HepG2 (cell line): ENCODE results near the gene SDC4. TPM values are rescaled to one million over a fixed set of nuclear protein-coding genes. Genes with fewer than 3 reads are reported as not detected.

Experiments
- ELF3 ChIP-seq: IDR thresholded peaks from 2 replicates; pipeline ENCODE4 v1.6.1; 2016; ENCODE audit warnings: missing genetic modification reagents, missing compliant biosample characterization
- HOXA3 ChIP-seq: sonication (generic); formaldehyde crosslinking; IDR thresholded peaks from 2 replicates; pipeline ENCODE4 v1.5.0; 2020; ENCODE audit warnings: missing genetic modification reagents
- RFX3 ChIP-seq: IDR thresholded peaks from 2 replicates; pipeline ENCODE4 v1.6.1; 2016; ENCODE audit warnings: missing biosample characterization, missing genetic modification reagents
- SOX6 ChIP-seq, 2 experiments: fragments of 450-650 bp in 1 of 2; sonication (generic) in 1 of 2; formaldehyde crosslinking in 1 of 2; IDR thresholded peaks; 2 replicates each; pipeline versions ENCODE4 v1.4.0 to v1.6.1; 2017 to 2020; ENCODE audit warnings: antibody characterized with exemption in 1 of 2, mild to moderate bottlenecking in 1 of 2, missing genetic modification reagents in 1 of 2
- ZNF549 ChIP-seq: sonication (generic); formaldehyde crosslinking; IDR thresholded peaks from 2 replicates; pipeline ENCODE4 v1.5.0; 2020; ENCODE audit warnings: missing genetic modification reagents
- ZNF672 ChIP-seq: sonication (generic); formaldehyde crosslinking; IDR thresholded peaks from 2 replicates; pipeline ENCODE4 v1.8.1; 2022; ENCODE audit warnings: missing genetic modification reagents
- ZSCAN22 ChIP-seq: sonication (generic); formaldehyde crosslinking; IDR thresholded peaks from 2 replicates; pipeline ENCODE4 v1.4.0; 2020; ENCODE audit warnings: mild to moderate bottlenecking, missing genetic modification reagents
- polyA plus RNA-seq, 8 experiments: library from polyadenylated mRNA; depleted of rRNA in 3 of 8; stranded (reverse) in 7 of 8; unstranded in 1 of 8; fragments of >200 nt; fragmentation: Illumina TruSeq in 4 of 8; extraction: Trizol in 4 of 8; gene quantifications; 2 replicates each; pipeline versions ENCODE4 v1.2.1 to v1.2.3, GENCODE V29; 2011 to 2016; ENCODE audit warnings: low read depth in 4 of 8, missing spikeins in 1 of 8, mixed read lengths in 1 of 8; ENCODE audit not compliant: insufficient read depth in 1 of 8
- total RNA-seq, 5 experiments: library from RNA; depleted of rRNA; stranded (reverse); fragments of >200 nt; fragmentation: Illumina TruSeq; extraction: Trizol; gene quantifications; 2 replicates each; pipeline ENCODE4 v1.2.3, GENCODE V29; 2016; ENCODE audit warnings: low read depth in 1 of 5
- TF ChIP-seq, protein P1 (sequence below): IDR thresholded peaks from 2 replicates; pipeline ENCODE4 v1.6.1; 2016; ENCODE audit warnings: low read depth, missing genetic modification reagents, missing compliant biosample characterization
- TF ChIP-seq, protein P2 (sequence below): sonication (generic); formaldehyde crosslinking; IDR thresholded peaks from one replicate; pipeline ENCODE4 v1.5.1; 2020; ENCODE audit warnings: mild to moderate bottlenecking, missing genetic modification reagents; ENCODE audit errors: not compliant biosample characterization
- TF ChIP-seq, protein P3 (sequence below): sonication (generic); formaldehyde crosslinking; IDR thresholded peaks from 2 replicates; pipeline ENCODE4 v1.8.0; 2023; ENCODE audit warnings: mild to moderate bottlenecking, missing genetic modification reagents
- TF ChIP-seq, protein P4 (sequence below): IDR thresholded peaks from 2 replicates; pipeline ENCODE4 v1.6.1; 2012; ENCODE audit warnings: inconsistent platforms

Gene SDC4
- total and polyA plus RNA-seq, 2 of the 13 experiments (the other 11 are each of a cell fraction or from before 2014, with no cell fraction given): 49.0 to 65.1 TPM

DNA sequence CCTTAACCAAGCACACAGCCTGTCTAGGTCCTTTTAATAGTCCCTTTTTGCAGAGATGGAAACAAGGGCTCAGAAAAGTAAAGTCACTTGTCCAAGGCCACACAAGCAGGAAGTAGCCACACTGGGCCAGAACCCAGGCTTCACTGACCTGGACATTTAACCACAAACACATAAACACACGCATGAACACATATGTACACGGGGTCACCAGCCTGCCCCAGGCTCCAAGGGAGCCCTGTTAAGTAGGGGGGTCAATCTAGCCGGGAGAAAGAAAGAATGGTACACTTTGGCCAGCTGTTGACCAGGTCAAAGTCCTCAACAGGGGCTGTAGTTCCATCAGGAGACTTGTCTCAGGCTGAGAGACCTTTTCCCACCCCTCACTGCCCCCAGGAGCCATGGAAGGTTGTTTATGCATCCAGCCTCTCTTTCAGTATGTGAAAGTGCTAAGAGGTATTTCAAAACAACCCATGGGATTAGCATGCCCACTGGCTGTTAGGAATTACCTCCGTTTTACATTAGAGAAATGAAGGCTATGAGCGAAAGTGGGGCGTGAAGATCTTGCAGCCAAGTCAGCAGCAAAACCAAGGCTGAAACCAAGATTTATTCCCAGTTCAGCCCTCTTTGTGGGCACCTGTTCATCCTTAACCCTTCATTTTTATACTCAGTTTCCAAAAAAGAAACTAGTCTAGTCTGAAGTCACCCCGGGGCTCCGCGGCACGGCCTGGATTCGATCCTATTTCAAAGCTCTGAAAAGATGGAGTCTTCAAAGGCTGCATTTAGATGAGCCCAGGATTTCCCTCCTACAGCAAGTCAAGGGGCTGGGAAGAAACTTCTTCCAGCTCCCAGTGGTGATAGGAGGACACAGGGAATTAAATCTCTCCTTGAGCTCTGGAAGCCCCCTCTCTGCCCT, 9.8 kb downstream of the SDC4 start (continued):
- TF ChIP-seq, protein P1, sequence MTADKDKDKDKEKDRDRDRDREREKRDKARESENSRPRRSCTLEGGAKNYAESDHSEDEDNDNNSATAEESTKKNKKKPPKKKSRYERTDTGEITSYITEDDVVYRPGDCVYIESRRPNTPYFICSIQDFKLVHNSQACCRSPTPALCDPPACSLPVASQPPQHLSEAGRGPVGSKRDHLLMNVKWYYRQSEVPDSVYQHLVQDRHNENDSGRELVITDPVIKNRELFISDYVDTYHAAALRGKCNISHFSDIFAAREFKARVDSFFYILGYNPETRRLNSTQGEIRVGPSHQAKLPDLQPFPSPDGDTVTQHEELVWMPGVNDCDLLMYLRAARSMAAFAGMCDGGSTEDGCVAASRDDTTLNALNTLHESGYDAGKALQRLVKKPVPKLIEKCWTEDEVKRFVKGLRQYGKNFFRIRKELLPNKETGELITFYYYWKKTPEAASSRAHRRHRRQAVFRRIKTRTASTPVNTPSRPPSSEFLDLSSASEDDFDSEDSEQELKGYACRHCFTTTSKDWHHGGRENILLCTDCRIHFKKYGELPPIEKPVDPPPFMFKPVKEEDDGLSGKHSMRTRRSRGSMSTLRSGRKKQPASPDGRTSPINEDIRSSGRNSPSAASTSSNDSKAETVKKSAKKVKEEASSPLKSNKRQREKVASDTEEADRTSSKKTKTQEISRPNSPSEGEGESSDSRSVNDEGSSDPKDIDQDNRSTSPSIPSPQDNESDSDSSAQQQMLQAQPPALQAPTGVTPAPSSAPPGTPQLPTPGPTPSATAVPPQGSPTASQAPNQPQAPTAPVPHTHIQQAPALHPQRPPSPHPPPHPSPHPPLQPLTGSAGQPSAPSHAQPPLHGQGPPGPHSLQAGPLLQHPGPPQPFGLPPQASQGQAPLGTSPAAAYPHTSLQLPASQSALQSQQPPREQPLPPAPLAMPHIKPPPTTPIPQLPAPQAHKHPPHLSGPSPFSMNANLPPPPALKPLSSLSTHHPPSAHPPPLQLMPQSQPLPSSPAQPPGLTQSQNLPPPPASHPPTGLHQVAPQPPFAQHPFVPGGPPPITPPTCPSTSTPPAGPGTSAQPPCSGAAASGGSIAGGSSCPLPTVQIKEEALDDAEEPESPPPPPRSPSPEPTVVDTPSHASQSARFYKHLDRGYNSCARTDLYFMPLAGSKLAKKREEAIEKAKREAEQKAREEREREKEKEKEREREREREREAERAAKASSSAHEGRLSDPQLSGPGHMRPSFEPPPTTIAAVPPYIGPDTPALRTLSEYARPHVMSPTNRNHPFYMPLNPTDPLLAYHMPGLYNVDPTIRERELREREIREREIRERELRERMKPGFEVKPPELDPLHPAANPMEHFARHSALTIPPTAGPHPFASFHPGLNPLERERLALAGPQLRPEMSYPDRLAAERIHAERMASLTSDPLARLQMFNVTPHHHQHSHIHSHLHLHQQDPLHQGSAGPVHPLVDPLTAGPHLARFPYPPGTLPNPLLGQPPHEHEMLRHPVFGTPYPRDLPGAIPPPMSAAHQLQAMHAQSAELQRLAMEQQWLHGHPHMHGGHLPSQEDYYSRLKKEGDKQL: peak; percentile 26; the same call in 1 of the 2 replicates
- TF ChIP-seq, protein P2, sequence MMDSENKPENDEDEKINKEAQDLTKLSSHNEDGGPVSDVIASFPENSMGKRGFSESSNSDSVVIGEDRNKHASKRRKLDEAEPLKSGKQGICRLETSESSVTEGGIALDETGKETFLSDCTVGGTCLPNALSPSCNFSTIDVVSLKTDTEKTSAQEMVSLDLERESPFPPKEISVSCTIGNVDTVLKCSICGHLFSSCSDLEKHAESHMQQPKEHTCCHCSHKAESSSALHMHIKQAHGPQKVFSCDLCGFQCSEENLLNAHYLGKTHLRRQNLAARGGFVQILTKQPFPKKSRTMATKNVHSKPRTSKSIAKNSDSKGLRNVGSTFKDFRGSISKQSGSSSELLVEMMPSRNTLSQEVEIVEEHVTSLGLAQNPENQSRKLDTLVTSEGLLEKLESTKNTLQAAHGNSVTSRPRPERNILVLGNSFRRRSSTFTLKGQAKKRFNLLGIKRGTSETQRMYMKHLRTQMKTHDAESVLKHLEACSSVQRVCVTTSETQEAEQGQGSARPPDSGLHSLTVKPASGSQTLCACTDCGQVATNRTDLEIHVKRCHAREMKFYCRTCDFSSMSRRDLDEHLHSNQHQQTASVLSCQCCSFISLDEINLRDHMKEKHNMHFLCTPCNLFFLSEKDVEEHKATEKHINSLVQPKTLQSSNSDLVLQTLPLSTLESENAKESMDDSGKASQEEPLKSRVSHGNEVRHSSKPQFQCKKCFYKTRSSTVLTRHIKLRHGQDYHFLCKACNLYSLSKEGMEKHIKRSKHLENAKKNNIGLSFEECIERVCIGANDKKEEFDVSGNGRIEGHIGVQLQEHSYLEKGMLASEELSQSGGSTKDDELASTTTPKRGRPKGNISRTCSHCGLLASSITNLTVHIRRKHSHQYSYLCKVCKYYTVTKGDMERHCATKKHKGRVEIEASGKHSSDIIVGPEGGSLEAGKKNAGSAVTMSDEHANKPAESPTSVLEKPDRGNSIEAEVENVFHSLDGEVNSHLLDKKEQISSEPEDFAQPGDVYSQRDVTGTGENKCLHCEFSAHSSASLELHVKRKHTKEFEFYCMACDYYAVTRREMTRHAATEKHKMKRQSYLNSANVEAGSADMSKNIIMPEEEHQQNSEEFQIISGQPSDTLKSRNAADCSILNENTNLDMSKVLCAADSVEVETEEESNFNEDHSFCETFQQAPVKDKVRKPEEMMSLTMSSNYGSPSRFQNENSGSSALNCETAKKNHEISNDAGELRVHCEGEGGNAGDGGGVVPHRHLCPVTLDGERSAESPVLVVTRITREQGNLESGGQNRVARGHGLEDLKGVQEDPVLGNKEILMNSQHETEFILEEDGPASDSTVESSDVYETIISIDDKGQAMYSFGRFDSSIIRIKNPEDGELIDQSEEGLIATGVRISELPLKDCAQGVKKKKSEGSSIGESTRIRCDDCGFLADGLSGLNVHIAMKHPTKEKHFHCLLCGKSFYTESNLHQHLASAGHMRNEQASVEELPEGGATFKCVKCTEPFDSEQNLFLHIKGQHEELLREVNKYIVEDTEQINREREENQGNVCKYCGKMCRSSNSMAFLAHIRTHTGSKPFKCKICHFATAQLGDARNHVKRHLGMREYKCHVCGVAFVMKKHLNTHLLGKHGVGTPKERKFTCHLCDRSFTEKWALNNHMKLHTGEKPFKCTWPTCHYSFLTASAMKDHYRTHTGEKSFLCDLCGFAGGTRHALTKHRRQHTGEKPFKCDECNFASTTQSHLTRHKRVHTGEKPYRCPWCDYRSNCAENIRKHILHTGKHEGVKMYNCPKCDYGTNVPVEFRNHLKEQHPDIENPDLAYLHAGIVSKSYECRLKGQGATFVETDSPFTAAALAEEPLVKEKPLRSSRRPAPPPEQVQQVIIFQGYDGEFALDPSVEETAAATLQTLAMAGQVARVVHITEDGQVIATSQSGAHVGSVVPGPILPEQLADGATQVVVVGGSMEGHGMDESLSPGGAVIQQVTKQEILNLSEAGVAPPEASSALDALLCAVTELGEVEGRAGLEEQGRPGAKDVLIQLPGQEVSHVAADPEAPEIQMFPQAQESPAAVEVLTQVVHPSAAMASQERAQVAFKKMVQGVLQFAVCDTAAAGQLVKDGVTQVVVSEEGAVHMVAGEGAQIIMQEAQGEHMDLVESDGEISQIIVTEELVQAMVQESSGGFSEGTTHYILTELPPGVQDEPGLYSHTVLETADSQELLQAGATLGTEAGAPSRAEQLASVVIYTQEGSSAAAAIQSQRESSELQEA: peak; percentile 48
- no peak for TF ChIP-seq ZNF549 (CRISPR knock-in tag)
- TF ChIP-seq, protein P3, sequence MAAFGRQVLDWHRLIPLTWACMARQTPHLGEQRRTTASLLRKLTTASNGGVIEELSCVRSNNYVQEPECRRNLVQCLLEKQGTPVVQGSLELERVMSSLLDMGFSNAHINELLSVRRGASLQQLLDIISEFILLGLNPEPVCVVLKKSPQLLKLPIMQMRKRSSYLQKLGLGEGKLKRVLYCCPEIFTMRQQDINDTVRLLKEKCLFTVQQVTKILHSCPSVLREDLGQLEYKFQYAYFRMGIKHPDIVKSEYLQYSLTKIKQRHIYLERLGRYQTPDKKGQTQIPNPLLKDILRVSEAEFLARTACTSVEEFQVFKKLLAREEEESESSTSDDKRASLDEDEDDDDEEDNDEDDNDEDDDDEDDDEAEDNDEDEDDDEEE (CRISPR knock-in tag): no peak
- peak; percentile 41; the same call in 1 of the 2 replicates for TF ChIP-seq HOXA3 (CRISPR knock-in tag)
- no peak for TF ChIP-seq RFX3 (CRISPR knock-in tag)
- no peak for TF ChIP-seq ZNF672 (CRISPR knock-in tag)
- TF ChIP-seq ELF3 (CRISPR knock-in tag): peak; percentile 76
- no peak for TF ChIP-seq ZSCAN22 (CRISPR knock-in tag)
- TF ChIP-seq SOX6 (IDR thresholded peaks at IDR 0.05): no peak
- TF ChIP-seq SOX6 (CRISPR knock-in tag; IDR thresholded peaks at IDR 0.05): peak; percentile 55; the same call in 1 of the 2 replicates
- TF ChIP-seq, protein P4, sequence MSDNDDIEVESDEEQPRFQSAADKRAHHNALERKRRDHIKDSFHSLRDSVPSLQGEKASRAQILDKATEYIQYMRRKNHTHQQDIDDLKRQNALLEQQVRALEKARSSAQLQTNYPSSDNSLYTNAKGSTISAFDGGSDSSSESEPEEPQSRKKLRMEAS: peak; percentile 46; the same call in 1 of the 2 replicates
